ENCODE results near the gene HIPK1.

The HIPK1 gene

DNA sequence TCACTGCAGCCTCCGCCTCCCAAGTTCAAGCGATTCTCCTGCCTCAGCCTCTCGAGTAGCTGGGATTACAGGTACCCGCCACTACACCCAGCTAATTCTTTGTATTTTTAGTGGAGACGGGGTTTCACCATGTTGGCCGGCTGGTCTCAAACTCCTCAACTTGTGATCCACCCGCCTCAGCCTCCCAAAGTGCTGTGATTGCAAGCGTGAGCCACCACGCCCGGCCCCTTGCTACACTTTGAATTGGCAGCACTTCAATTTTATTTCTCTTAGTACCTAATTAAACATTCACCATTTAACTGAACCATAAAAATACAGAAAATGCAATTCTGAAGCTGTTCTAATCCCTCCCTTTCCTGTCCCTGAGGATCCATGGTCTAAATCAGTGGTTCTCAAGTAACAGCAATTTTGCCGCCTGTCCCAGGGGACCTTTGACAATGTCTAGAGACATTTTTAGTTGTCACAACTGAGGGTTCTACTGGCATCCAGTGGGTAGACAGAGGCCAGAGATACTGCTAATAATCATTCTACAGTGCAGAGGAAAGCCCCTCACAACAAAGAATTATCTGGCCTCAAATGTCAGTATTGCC is 37.4 kb upstream of the HIPK1 start:
- no peak overlapping the region for H3K4me3 ChIP-seq (ENCODE audit: insufficient read length, low read depth)
- no peaks in the 10 kb centered on the region for H3K9me3 ChIP-seq (ENCODE audit: insufficient read depth, low read length)
- no peaks in the 10 kb centered on the region for H3K27me3 ChIP-seq (ENCODE audit: insufficient read depth, insufficient read length)
- no peaks in the 10 kb centered on the region for H3K4me1 ChIP-seq (ENCODE audit: insufficient read depth, insufficient read length)
- H3K9ac ChIP-seq (ENCODE audit: insufficient read length, low read depth) = no peak overlapping the region
- no peak for DNase-seq (ENCODE audit: low read depth, low spot score)
- TF ChIP-seq SUZ12 (IDR thresholded peaks at IDR 0.05; ENCODE audit: extremely low read depth, insufficient read depth, insufficient read length) (no peak), YY1 (IDR thresholded peaks at IDR 0.05; ENCODE audit: insufficient read depth, insufficient read length) (no peak), ZNF274 (IDR thresholded peaks at IDR 0.05; ENCODE audit: low read depth, low read length) (no peak)
- peaks cover 27% of the 10 kb centered on the region for H3K36me3 ChIP-seq (ENCODE audit: insufficient read depth, insufficient read length, low read length)

DNA sequence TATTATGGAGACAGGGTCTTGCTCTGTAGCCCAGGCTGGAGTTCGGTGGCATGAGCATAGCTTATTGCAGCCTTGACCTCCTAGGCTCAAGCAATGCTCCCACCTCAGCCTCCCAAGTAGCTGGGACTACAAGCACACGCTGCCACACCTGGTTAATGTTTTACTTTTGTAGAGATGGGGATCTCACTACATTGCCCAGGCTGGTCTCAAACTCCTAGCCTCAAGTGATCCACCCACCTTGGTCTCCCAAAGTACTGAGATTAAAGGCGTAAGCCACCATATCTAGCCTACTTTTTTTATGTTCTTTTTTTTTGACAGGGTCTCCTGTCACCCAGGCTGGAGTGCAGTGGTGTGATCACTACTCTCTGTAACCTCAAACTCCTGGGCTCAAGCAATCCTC is 35.9 kb upstream of the HIPK1 start:
- DNase-seq (ENCODE audit: low read depth, low spot score) = no peak
- H3K9me3 ChIP-seq (ENCODE audit: insufficient read depth, low read length) = no peaks in the 10 kb centered on the region
- no peak overlapping the region for H3K4me3 ChIP-seq (ENCODE audit: insufficient read length, low read depth)
- no peaks in the 10 kb centered on the region for H3K27me3 ChIP-seq (ENCODE audit: insufficient read depth, insufficient read length)
- H3K36me3 ChIP-seq (ENCODE audit: insufficient read depth, insufficient read length, low read length) = peaks cover 41% of the 10 kb centered on the region
- TF ChIP-seq YY1 (IDR thresholded peaks at IDR 0.05; ENCODE audit: insufficient read depth, insufficient read length) (no peak), SUZ12 (IDR thresholded peaks at IDR 0.05; ENCODE audit: extremely low read depth, insufficient read depth, insufficient read length) (no peak), ZNF274 (IDR thresholded peaks at IDR 0.05; ENCODE audit: low read depth, low read length) (no peak)
- H3K4me1 ChIP-seq (ENCODE audit: insufficient read depth, insufficient read length) = no peaks in the 10 kb centered on the region
- no peak overlapping the region for H3K9ac ChIP-seq (ENCODE audit: insufficient read length, low read depth)

DNA sequence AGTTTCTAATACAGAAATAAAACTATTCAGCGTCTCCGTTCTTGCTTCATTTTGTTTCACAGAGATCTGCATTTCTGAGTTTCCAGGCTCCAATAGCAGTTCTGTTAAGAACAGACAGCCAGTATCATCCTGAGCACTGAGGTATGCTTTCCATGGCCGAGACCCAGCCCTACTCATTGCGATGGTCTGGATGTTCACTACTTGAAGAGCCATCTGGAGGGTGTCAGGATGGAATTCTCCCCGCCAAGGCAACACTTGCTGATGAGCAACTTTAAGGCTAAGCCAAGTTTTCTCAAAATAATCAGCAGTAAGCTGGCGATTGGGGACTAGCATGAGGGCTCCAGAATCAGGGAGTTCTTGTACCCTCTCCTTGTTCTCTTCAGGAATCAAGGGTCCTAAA is 34.0 kb upstream of the HIPK1 start:
- Histone ChIP-seq H3K9ac (ENCODE audit: insufficient read length, low read depth) (no peak overlapping the region), H3K9me3 (ENCODE audit: insufficient read depth, low read length) (no peaks in the 10 kb centered on the region), H3K4me3 (ENCODE audit: insufficient read length, low read depth) (no peak overlapping the region), H3K27me3 (ENCODE audit: insufficient read depth, insufficient read length) (no peaks in the 10 kb centered on the region), H3K4me1 (ENCODE audit: insufficient read depth, insufficient read length) (no peaks in the 10 kb centered on the region), H3K36me3 (ENCODE audit: insufficient read depth, insufficient read length, low read length) (peaks cover 59% of the 10 kb centered on the region)
- no peak for DNase-seq (ENCODE audit: low read depth, low spot score)
- TF ChIP-seq SUZ12 (IDR thresholded peaks at IDR 0.05; ENCODE audit: extremely low read depth, insufficient read depth, insufficient read length) (no peak), YY1 (IDR thresholded peaks at IDR 0.05; ENCODE audit: insufficient read depth, insufficient read length) (no peak), ZNF274 (IDR thresholded peaks at IDR 0.05; ENCODE audit: low read depth, low read length) (no peak)

DNA sequence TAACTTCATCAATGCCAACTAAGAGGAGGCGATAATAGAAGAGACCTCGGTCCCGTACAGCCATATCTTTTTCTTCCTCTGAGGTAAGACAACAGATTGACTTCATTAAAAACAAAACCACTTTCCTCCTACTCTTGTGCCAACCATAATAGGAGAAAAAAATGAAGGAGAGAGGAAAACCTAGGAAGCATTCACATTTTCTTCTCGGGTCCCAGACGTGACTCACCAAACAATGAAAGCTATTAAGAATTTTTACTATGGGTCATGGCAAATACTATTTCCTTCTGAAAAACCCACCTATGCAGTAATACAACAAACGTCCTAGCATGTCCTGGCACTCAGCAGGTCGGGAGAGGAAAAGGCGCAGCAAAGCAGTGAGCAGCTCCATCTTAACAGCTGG is 33.2 kb upstream of the HIPK1 start:
- no peaks in the 10 kb centered on the region for H3K4me1 ChIP-seq (ENCODE audit: insufficient read depth, insufficient read length)
- no peak for DNase-seq (ENCODE audit: low read depth, low spot score)
- peaks cover 67% of the 10 kb centered on the region for H3K36me3 ChIP-seq (ENCODE audit: insufficient read depth, insufficient read length, low read length)

DNA sequence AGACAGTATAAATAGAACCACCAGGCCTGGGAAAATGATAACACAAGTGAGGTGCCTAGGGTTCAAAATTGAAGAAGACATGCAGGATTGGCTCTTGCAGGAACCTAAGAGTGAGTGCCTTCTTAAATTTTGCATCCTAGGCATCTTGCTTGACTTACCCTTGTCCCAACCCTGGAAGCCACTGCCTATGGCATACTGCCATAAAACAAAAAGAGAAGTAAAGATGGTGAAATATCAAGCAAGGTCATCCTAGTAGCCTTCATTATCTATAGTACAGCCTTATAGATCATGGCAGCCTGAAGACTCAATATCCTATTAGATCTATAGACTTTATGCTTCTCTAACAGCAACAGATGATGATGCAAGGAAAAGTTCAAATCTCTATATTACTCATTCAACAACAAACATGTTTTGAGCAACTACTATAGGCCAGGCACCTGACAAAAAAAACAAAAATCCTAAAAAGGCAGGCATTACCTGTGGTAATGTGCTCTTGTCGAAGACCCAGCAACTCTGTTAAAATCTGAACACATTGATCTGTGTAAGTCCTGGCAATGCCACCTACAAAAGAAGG is 30.8 kb upstream of the HIPK1 start:
- no peaks in the 10 kb centered on the region for H3K4me1 ChIP-seq (ENCODE audit: insufficient read depth, insufficient read length)
- no peaks in the 10 kb centered on the region for H3K9me3 ChIP-seq (ENCODE audit: insufficient read depth, low read length)
- H3K4me3 ChIP-seq (ENCODE audit: insufficient read length, low read depth) = no peak overlapping the region
- H3K9ac ChIP-seq (ENCODE audit: insufficient read length, low read depth) = no peak overlapping the region
- no peak for DNase-seq (ENCODE audit: low read depth, low spot score)
- TF ChIP-seq YY1 (IDR thresholded peaks at IDR 0.05; ENCODE audit: insufficient read depth, insufficient read length) (no peak), SUZ12 (IDR thresholded peaks at IDR 0.05; ENCODE audit: extremely low read depth, insufficient read depth, insufficient read length) (no peak), ZNF274 (IDR thresholded peaks at IDR 0.05; ENCODE audit: low read depth, low read length) (no peak)
- peaks cover 86% of the 10 kb centered on the region for H3K36me3 ChIP-seq (ENCODE audit: insufficient read depth, insufficient read length, low read length)
- no peaks in the 10 kb centered on the region for H3K27me3 ChIP-seq (ENCODE audit: insufficient read depth, insufficient read length)

More for the DNA sequence above, 33.2 kb upstream of the HIPK1 start:
- Histone ChIP-seq H3K4me3 (ENCODE audit: insufficient read length, low read depth) (no peak overlapping the region), H3K9me3 (ENCODE audit: insufficient read depth, low read length) (no peaks in the 10 kb centered on the region), H3K9ac (ENCODE audit: insufficient read length, low read depth) (no peak overlapping the region), H3K27me3 (ENCODE audit: insufficient read depth, insufficient read length) (no peaks in the 10 kb centered on the region)
- TF ChIP-seq YY1 (IDR thresholded peaks at IDR 0.05; ENCODE audit: insufficient read depth, insufficient read length) (no peak), SUZ12 (IDR thresholded peaks at IDR 0.05; ENCODE audit: extremely low read depth, insufficient read depth, insufficient read length) (no peak), ZNF274 (IDR thresholded peaks at IDR 0.05; ENCODE audit: low read depth, low read length) (no peak)

DNA sequence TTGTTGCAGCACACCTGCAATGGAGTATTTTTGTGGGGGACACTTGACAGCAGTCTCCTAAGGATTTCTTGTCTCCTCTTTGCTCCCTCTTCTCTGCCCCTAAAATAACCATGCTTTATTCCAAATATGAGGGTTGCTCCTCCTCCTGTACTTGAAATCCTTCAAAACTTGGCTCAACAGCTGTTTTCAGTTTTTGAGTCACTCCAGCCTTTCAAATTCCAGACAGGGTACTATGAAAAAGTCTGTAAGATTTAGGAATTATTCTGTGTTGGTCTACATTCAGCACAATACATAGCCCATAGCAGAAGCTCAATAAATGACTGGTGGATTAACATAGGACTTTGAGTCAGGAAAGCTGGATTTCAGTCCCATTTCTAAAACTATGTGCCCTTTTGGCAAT is 30.0 kb upstream of the HIPK1 start:
- Histone ChIP-seq H3K36me3 (ENCODE audit: insufficient read depth, insufficient read length, low read length) (peaks cover 85% of the 10 kb centered on the region), H3K4me1 (ENCODE audit: insufficient read depth, insufficient read length) (no peaks in the 10 kb centered on the region), H3K27me3 (ENCODE audit: insufficient read depth, insufficient read length) (no peaks in the 10 kb centered on the region), H3K9ac (ENCODE audit: insufficient read length, low read depth) (no peak overlapping the region), H3K4me3 (ENCODE audit: insufficient read length, low read depth) (no peak overlapping the region), H3K9me3 (ENCODE audit: insufficient read depth, low read length) (no peaks in the 10 kb centered on the region)
- no peak for TF ChIP-seq SUZ12 (IDR thresholded peaks at IDR 0.05; ENCODE audit: extremely low read depth, insufficient read depth, insufficient read length)
- no peak for DNase-seq (ENCODE audit: low read depth, low spot score)

DNA sequence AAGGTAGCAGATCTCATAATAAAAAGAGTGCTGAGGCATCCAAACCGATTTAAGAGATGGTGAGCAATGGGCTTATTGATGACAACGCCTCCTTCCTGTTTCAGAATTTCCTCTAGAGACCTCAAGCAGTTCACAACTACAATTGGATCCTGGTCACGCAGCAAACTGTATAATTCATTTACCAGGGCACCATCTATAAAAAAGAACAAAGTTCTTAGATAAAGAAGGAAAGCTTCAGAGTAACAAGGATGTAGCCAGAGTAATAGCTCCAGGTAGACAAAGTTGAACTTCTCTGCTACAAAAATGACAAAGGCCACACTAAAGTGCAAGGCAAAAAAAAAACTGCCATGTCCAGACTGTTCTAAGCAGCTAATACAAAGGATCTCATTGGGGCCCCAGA is 27.9 kb upstream of the HIPK1 start:
- DNase-seq (ENCODE audit: low read depth, low spot score) = no peak
- Histone ChIP-seq H3K27me3 (ENCODE audit: insufficient read depth, insufficient read length) (no peaks in the 10 kb centered on the region), H3K36me3 (ENCODE audit: insufficient read depth, insufficient read length, low read length) (peaks cover 64% of the 10 kb centered on the region), H3K4me3 (ENCODE audit: insufficient read length, low read depth) (no peak overlapping the region), H3K9me3 (ENCODE audit: insufficient read depth, low read length) (no peaks in the 10 kb centered on the region), H3K9ac (ENCODE audit: insufficient read length, low read depth) (no peak overlapping the region), H3K4me1 (ENCODE audit: insufficient read depth, insufficient read length) (no peaks in the 10 kb centered on the region)
- no peak for TF ChIP-seq SUZ12 (IDR thresholded peaks at IDR 0.05; ENCODE audit: extremely low read depth, insufficient read depth, insufficient read length)
- no peak for TF ChIP-seq YY1 (IDR thresholded peaks at IDR 0.05; ENCODE audit: insufficient read depth, insufficient read length)
- TF ChIP-seq ZNF274 (IDR thresholded peaks at IDR 0.05; ENCODE audit: low read depth, low read length) = no peak
